ENCODE measurements around the gene MRPS11.

Gene MRPS11

GRCh38 chr15:88426304-88426703 is 41.2 kb upstream of the MRPS11 start:
- Histone ChIP-seq H3F3A (ENCODE audit: insufficient read depth, low read length) (no peaks in the 10 kb centered on the region), H3K4me1 (ENCODE audit: low read length) (no peaks in the 10 kb centered on the region), H3K36me3 (replicated peaks; ENCODE audit: insufficient read depth, low read length) (no peaks in the 10 kb centered on the region), H3K27me3 (replicated peaks; ENCODE audit: insufficient read depth, low read length) (no peaks in the 10 kb centered on the region), H3K9me3 (replicated peaks; ENCODE audit: insufficient read depth, low read length) (no peaks in the 10 kb centered on the region), H3K4me2 (ENCODE audit: low read depth, low read length) (no peak overlapping the region), H4K20me1 (ENCODE audit: insufficient read depth, low read length) (no peaks in the 10 kb centered on the region), H3K4me3 (ENCODE audit: low read length) (no peak overlapping the region), H3K27ac (ENCODE audit: low read length) (no peak overlapping the region), H2AFZ (ENCODE audit: low read length) (no peak overlapping the region), H3K79me2 (ENCODE audit: low read length) (no peaks in the 10 kb centered on the region), H3K9me2 (replicated peaks; ENCODE audit: insufficient read depth, low read length) (no peaks in the 10 kb centered on the region), H3K9ac (ENCODE audit: low read length) (no peak overlapping the region)
- TF ChIP-seq, protein P1, sequence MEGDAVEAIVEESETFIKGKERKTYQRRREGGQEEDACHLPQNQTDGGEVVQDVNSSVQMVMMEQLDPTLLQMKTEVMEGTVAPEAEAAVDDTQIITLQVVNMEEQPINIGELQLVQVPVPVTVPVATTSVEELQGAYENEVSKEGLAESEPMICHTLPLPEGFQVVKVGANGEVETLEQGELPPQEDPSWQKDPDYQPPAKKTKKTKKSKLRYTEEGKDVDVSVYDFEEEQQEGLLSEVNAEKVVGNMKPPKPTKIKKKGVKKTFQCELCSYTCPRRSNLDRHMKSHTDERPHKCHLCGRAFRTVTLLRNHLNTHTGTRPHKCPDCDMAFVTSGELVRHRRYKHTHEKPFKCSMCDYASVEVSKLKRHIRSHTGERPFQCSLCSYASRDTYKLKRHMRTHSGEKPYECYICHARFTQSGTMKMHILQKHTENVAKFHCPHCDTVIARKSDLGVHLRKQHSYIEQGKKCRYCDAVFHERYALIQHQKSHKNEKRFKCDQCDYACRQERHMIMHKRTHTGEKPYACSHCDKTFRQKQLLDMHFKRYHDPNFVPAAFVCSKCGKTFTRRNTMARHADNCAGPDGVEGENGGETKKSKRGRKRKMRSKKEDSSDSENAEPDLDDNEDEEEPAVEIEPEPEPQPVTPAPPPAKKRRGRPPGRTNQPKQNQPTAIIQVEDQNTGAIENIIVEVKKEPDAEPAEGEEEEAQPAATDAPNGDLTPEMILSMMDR (IDR thresholded peaks at IDR 0.05; ENCODE audit: low read length): no peak
- TF ChIP-seq EZH2 (optimal IDR thresholded peaks at IDR 0.05; ENCODE audit: low read depth, low read length) (no peak), EZH2phosphoT487 (IDR thresholded peaks at IDR 0.05; ENCODE audit: low read length) (no peak)
- DNase-seq: no peak

DNA sequence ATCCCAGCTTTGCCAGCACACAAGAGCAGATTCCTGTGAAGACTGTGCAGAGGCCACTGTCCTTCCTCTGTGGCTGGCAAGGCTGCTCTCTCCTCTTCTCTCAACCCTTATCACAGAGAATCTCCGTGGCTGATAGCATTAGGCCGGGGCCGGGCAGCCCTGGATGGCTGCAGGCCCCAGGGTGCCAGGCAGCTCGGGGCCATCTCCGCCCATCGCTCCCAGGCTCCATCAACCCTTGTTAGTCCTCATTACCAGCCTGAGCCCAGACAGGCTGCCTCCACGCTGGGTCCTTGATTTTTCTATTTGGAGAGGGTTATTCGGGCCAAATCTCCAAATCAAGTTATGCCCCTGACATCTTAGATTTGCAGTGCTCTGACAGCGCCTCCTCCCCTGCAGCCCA is 39.5 kb upstream of the MRPS11 start:
- H3K9me3 ChIP-seq (replicated peaks; ENCODE audit: insufficient read depth, low read length): no peaks in the 10 kb centered on the region
- H3K79me2 ChIP-seq (ENCODE audit: low read length): no peaks in the 10 kb centered on the region
- H3K9ac ChIP-seq (ENCODE audit: low read length): no peak overlapping the region
- no peak overlapping the region for H3K27ac ChIP-seq (ENCODE audit: low read length)
- no peaks in the 10 kb centered on the region for H3K4me1 ChIP-seq (ENCODE audit: low read length)
- TF ChIP-seq EZH2 (optimal IDR thresholded peaks at IDR 0.05; ENCODE audit: low read depth, low read length) (no peak), EZH2phosphoT487 (IDR thresholded peaks at IDR 0.05; ENCODE audit: low read length) (no peak)
- TF ChIP-seq, protein P1 (IDR thresholded peaks at IDR 0.05; ENCODE audit: low read length): no peak
- no peaks in the 10 kb centered on the region for H4K20me1 ChIP-seq (ENCODE audit: insufficient read depth, low read length)
- H3K9me2 ChIP-seq (replicated peaks; ENCODE audit: insufficient read depth, low read length): no peaks in the 10 kb centered on the region
- H3F3A ChIP-seq (ENCODE audit: insufficient read depth, low read length): no peaks in the 10 kb centered on the region
- H3K27me3 ChIP-seq (replicated peaks; ENCODE audit: insufficient read depth, low read length): no peaks in the 10 kb centered on the region
- H2AFZ ChIP-seq (ENCODE audit: low read length): no peak overlapping the region
- no peak for DNase-seq
- H3K36me3 ChIP-seq (replicated peaks; ENCODE audit: insufficient read depth, low read length): no peaks in the 10 kb centered on the region
- no peak overlapping the region for H3K4me2 ChIP-seq (ENCODE audit: low read depth, low read length)
- H3K4me3 ChIP-seq (ENCODE audit: low read length): no peak overlapping the region

- Histone ChIP-seq H3K9me2 (replicated peaks; ENCODE audit: insufficient read depth, low read length) (no peaks in the 10 kb centered on the region), H3K4me2 (ENCODE audit: low read depth, low read length) (no peak overlapping the region), H3K4me3 (ENCODE audit: low read length) (no peak overlapping the region), H3K9ac (ENCODE audit: low read length) (no peak overlapping the region), H3F3A (ENCODE audit: insufficient read depth, low read length) (no peaks in the 10 kb centered on the region), H2AFZ (ENCODE audit: low read length) (no peak overlapping the region), H3K4me1 (ENCODE audit: low read length) (no peaks in the 10 kb centered on the region), H4K20me1 (ENCODE audit: insufficient read depth, low read length) (no peaks in the 10 kb centered on the region), H3K27me3 (replicated peaks; ENCODE audit: insufficient read depth, low read length) (no peaks in the 10 kb centered on the region), H3K36me3 (replicated peaks; ENCODE audit: insufficient read depth, low read length) (no peaks in the 10 kb centered on the region), H3K9me3 (replicated peaks; ENCODE audit: insufficient read depth, low read length) (no peaks in the 10 kb centered on the region), H3K79me2 (ENCODE audit: low read length) (no peaks in the 10 kb centered on the region), H3K27ac (ENCODE audit: low read length) (no peak overlapping the region)
- DNase-seq: no peak
- TF ChIP-seq EZH2phosphoT487 (IDR thresholded peaks at IDR 0.05; ENCODE audit: low read length): no peak
- TF ChIP-seq EZH2 (optimal IDR thresholded peaks at IDR 0.05; ENCODE audit: low read depth, low read length): no peak
- TF ChIP-seq, protein P1 (IDR thresholded peaks at IDR 0.05; ENCODE audit: low read length): no peak
Observed at GRCh38 chr15:88428805-88429605, 38.5 kb upstream of the MRPS11 start.
